HEK293 (cell line): ENCODE results near the gene SRBD1.

ENCODE experiments used
- CTCF ChIA-PET: fragments of 350-600 bp; formaldehyde crosslinking; extraction: SDS; loops from one replicate; lab custom pipeline; 2021; ENCODE audit warnings: antibody characterized with exemption; lab: Yijun Ruan, JAX
- POLR2A ChIA-PET: fragments of 300-600 bp; formaldehyde crosslinking; extraction: SDS; loops from one replicate; lab custom pipeline; 2020; ENCODE audit warnings: antibody characterized with exemption, inconsistent platforms; lab: Yijun Ruan, JAX
- H3K27ac ChIP-seq: fragments of 200-500 bp; sonication (Bioruptor generic); 2 replicates; pipeline ENCODE4 v1.5.1; 2014; ENCODE audit warnings: low read depth, low read length, control low read depth, inconsistent platforms; ENCODE audit errors: extremely low read depth
- H3K36me3 ChIP-seq, 2 experiments: fragments of 200-500 bp in 1 of 2; sonication (Bioruptor generic) in 1 of 2; 1 replicate in 1 of 2; 2 replicates in 1 of 2; pipeline ENCODE4 v1.5.1; 2014 to 2017; ENCODE audit warnings: inconsistent platforms in 2 of 2, low read length in 2 of 2; ENCODE audit not compliant: control insufficient read depth in 2 of 2, insufficient read depth in 1 of 2
- H3K4me1 ChIP-seq: fragments of 200-500 bp; sonication (Bioruptor generic); 2 replicates; pipeline ENCODE4 v1.5.1; 2014; ENCODE audit warnings: mild to moderate bottlenecking, low read length, inconsistent platforms; ENCODE audit not compliant: control insufficient read depth, insufficient read depth
- H3K4me3 ChIP-seq: 2 replicates; pipeline ENCODE4 v1.5.1; 2011; ENCODE audit warnings: low read depth, mild to moderate bottlenecking, control low read depth, low read length, moderate library complexity
- H3K9me3 ChIP-seq: fragments of 200-500 bp; sonication (Bioruptor generic); 2 replicates; pipeline ENCODE4 v1.5.1; 2014; ENCODE audit warnings: low read depth, low read length, inconsistent platforms; ENCODE audit not compliant: control insufficient read depth, insufficient read depth
- CTCF ChIP-seq: fragments of 450-650 bp; formaldehyde crosslinking; IDR thresholded peaks from 2 replicates; pipeline ENCODE4 v1.5.1; 2016; ENCODE audit warnings: missing biosample characterization, missing genetic modification characterization
- KLF10 ChIP-seq: fragments of 450-650 bp; IDR thresholded peaks from 2 replicates; pipeline ENCODE4 v1.5.1; 2018; ENCODE audit warnings: missing biosample characterization, mild to moderate bottlenecking, missing genetic modification characterization
- PRDM2 ChIP-seq: fragments of 450-650 bp; formaldehyde crosslinking; IDR thresholded peaks from 2 replicates; pipeline ENCODE4 v1.5.1; 2016; ENCODE audit warnings: missing biosample characterization, missing genetic modification characterization, borderline replicate concordance
- REST ChIP-seq: fragments of 450-650 bp; formaldehyde crosslinking; IDR thresholded peaks from 2 replicates; pipeline ENCODE4 v1.5.1; 2016; ENCODE audit warnings: missing biosample characterization, missing genetic modification characterization
- YY1 ChIP-seq: fragments of 450-650 bp; formaldehyde crosslinking; IDR thresholded peaks from 2 replicates; pipeline ENCODE4 v1.5.1; 2018; ENCODE audit warnings: missing biosample characterization, missing genetic modification characterization
- ZFP3 ChIP-seq: fragments of 450-650 bp; formaldehyde crosslinking; IDR thresholded peaks from 2 replicates; pipeline ENCODE4 v1.5.1; 2016; ENCODE audit warnings: low read depth, missing biosample characterization, missing genetic modification characterization
- ZFP37 ChIP-seq: fragments of 450-650 bp; formaldehyde crosslinking; IDR thresholded peaks from 2 replicates; pipeline ENCODE4 v1.5.1; 2016; ENCODE audit warnings: missing biosample characterization, missing genetic modification characterization
- ZNF133 ChIP-seq: fragments of 450-650 bp; formaldehyde crosslinking; IDR thresholded peaks from 2 replicates; pipeline ENCODE4 v1.5.1; 2016; ENCODE audit warnings: missing biosample characterization, missing genetic modification characterization
- ZNF174 ChIP-seq: fragments of 450-650 bp; formaldehyde crosslinking; IDR thresholded peaks from 2 replicates; pipeline ENCODE4 v1.5.0; 2017; ENCODE audit warnings: missing biosample characterization, mild to moderate bottlenecking, missing genetic modification characterization
- ZNF26 ChIP-seq: fragments of 450-650 bp; formaldehyde crosslinking; IDR thresholded peaks from 2 replicates; pipeline ENCODE4 v1.5.1; 2016; ENCODE audit warnings: missing biosample characterization, missing genetic modification characterization
- ZNF280C ChIP-seq: fragments of 450-650 bp; formaldehyde crosslinking; IDR thresholded peaks from 2 replicates; pipeline ENCODE4 v1.5.1; 2016; ENCODE audit warnings: missing biosample characterization, missing genetic modification characterization
- ZNF311 ChIP-seq: fragments of 450-650 bp; formaldehyde crosslinking; IDR thresholded peaks from 2 replicates; pipeline ENCODE4 v1.5.1; 2017; ENCODE audit warnings: missing biosample characterization, missing genetic modification characterization, borderline replicate concordance
- ZNF488 ChIP-seq: fragments of 450-650 bp; formaldehyde crosslinking; IDR thresholded peaks from 2 replicates; pipeline ENCODE4 v1.5.1; 2016; ENCODE audit warnings: missing biosample characterization, missing genetic modification characterization
- ZNF548 ChIP-seq: fragments of 450-650 bp; formaldehyde crosslinking; IDR thresholded peaks from 2 replicates; pipeline ENCODE4 v1.5.1; 2016; ENCODE audit warnings: missing biosample characterization, missing genetic modification characterization
- ZNF558 ChIP-seq: fragments of 450-650 bp; formaldehyde crosslinking; IDR thresholded peaks from 2 replicates; pipeline ENCODE4 v1.5.1; 2016; ENCODE audit warnings: missing biosample characterization, missing genetic modification characterization
- ZNF561 ChIP-seq: fragments of 450-650 bp; IDR thresholded peaks from 2 replicates; pipeline ENCODE4 v1.5.1; 2018; ENCODE audit warnings: missing biosample characterization, missing genetic modification characterization, borderline replicate concordance
- ZNF621 ChIP-seq: fragments of 450-650 bp; formaldehyde crosslinking; IDR thresholded peaks from 2 replicates; pipeline ENCODE4 v1.5.1; 2017; ENCODE audit warnings: missing biosample characterization, missing genetic modification characterization
- ZNF629 ChIP-seq: fragments of 450-650 bp; formaldehyde crosslinking; IDR thresholded peaks from 2 replicates; pipeline ENCODE4 v1.5.1; 2017; ENCODE audit warnings: missing biosample characterization, missing genetic modification characterization
- ZNF777 ChIP-seq: fragments of 450-650 bp; formaldehyde crosslinking; IDR thresholded peaks from 2 replicates; pipeline ENCODE4 v1.5.1; 2017; ENCODE audit warnings: missing biosample characterization, missing genetic modification characterization, borderline replicate concordance
- ZSCAN16 ChIP-seq: fragments of 450-650 bp; formaldehyde crosslinking; IDR thresholded peaks from 2 replicates; pipeline ENCODE4 v1.5.1; 2016; ENCODE audit warnings: missing biosample characterization, missing genetic modification characterization
- ZSCAN23 ChIP-seq: fragments of 450-650 bp; formaldehyde crosslinking; IDR thresholded peaks from 2 replicates; pipeline ENCODE4 v1.5.1; 2016; ENCODE audit warnings: missing biosample characterization, missing genetic modification characterization

The SRBD1 gene

GRCh38 chr2:45631319-45631718 lies 20.3 kb upstream of the SRBD1 start:
- H3K4me3 ChIP-seq, result no peak overlapping the region
- no peaks in the 10 kb centered on the region for H3K36me3 ChIP-seq
- H3K4me1 ChIP-seq, result no peaks in the 10 kb centered on the region
- H3K9me3 ChIP-seq, result no peaks in the 10 kb centered on the region
- ChIA-PET POLR2A (no interaction called here), CTCF (no interaction called here)
- H3K27ac ChIP-seq, result no peak overlapping the region
- TF ChIP-seq ZNF488 (tag by site-specific recombination), result no peak
- TF ChIP-seq YY1 (tag by site-specific recombination), result no peak
- no peak for TF ChIP-seq ZNF311 (tag by site-specific recombination)
- TF ChIP-seq ZNF621 (tag by site-specific recombination), result no peak
- TF ChIP-seq CTCF, result no peak
- no peak for TF ChIP-seq ZNF26 (tag by site-specific recombination)
- no peak for TF ChIP-seq ZNF629 (tag by site-specific recombination)
- TF ChIP-seq REST, result no peak
- no peak for TF ChIP-seq ZNF133 (tag by site-specific recombination)
- no peak for TF ChIP-seq KLF10 (tag by site-specific recombination)
- TF ChIP-seq ZSCAN16 (tag by site-specific recombination), result no peak
- no peak for TF ChIP-seq ZNF558 (tag by site-specific recombination)

GRCh38 chr2:45629971-45630370 lies 18.9 kb upstream of the SRBD1 start:
- Histone ChIP-seq H3K4me1 (no peaks in the 10 kb centered on the region), H3K27ac (no peak overlapping the region), H3K4me3 (no peak overlapping the region), H3K36me3 (no peaks in the 10 kb centered on the region), H3K9me3 (no peaks in the 10 kb centered on the region)
- ChIA-PET CTCF (no interaction called here), POLR2A (no interaction called here)
- TF ChIP-seq ZNF777 (tag by site-specific recombination), result no peak
- TF ChIP-seq ZSCAN23 (tag by site-specific recombination), result no peak
- no peak for TF ChIP-seq PRDM2 (tag by site-specific recombination)
- TF ChIP-seq ZNF174 (tag by site-specific recombination), result no peak
- TF ChIP-seq ZFP37, result no peak
- TF ChIP-seq ZNF280C (tag by site-specific recombination), result no peak
- no peak for TF ChIP-seq ZFP3 (tag by site-specific recombination)
- no peak for TF ChIP-seq ZNF548 (tag by site-specific recombination)
- no peak for TF ChIP-seq ZNF561 (tag by site-specific recombination)
